ENCODE data around the gene EYS.
"Not testable (repeated sequence)": the region's sequence is repeated elsewhere in the genome, so short reads cannot be mapped to it uniquely, and the experiment has no call there.

EYS gene

GRCh38 chr6:65113581-65113980, 593.4 kb downstream of the EYS start:
- DNase-seq (ENCODE audit: extremely low read depth in 1 of 2, low read depth in 1 of 2), result no peak

GRCh38 chr6:65112435-65112834, 594.6 kb downstream of the EYS start:
- no peak for DNase-seq (ENCODE audit: extremely low read depth in 1 of 2, low read depth in 1 of 2)

GRCh38 chr6:65110031-65110430, 597.0 kb downstream of the EYS start:
- DNase-seq (ENCODE audit: extremely low read depth in 1 of 2, low read depth in 1 of 2), result no peak

GRCh38 chr6:65098349-65098748, 608.7 kb downstream of the EYS start:
- no peak for DNase-seq (ENCODE audit: extremely low read depth in 1 of 2, low read depth in 1 of 2)

- no peak for DNase-seq (ENCODE audit: extremely low read depth in 1 of 2, low read depth in 1 of 2)
Measured at GRCh38 chr6:65091561-65091960, 615.5 kb downstream of the EYS start.

GRCh38 chr6:65088575-65088974, 618.5 kb downstream of the EYS start:
- DNase-seq (ENCODE audit: extremely low read depth in 1 of 2, low read depth in 1 of 2), result no peak

GRCh38 chr6:65081756-65082155, 625.3 kb downstream of the EYS start:
- DNase-seq (ENCODE audit: extremely low read depth in 1 of 2, low read depth in 1 of 2), result no peak

- DNase-seq (ENCODE audit: extremely low read depth in 1 of 2, low read depth in 1 of 2), result no peak
Measured at GRCh38 chr6:65075705-65076230, 631.3 kb downstream of the EYS start.

GRCh38 chr6:65072500-65072899, 634.5 kb downstream of the EYS start:
- no peak for DNase-seq (ENCODE audit: extremely low read depth in 1 of 2, low read depth in 1 of 2)

GRCh38 chr6:65071480-65071879, 635.5 kb downstream of the EYS start:
- DNase-seq (ENCODE audit: extremely low read depth in 1 of 2, low read depth in 1 of 2), result no peak

- no peak for DNase-seq (ENCODE audit: extremely low read depth in 1 of 2, low read depth in 1 of 2)
Measured at GRCh38 chr6:65064844-65065243, 642.2 kb downstream of the EYS start.

GRCh38 chr6:65059568-65059967, 647.5 kb downstream of the EYS start:
- no peak for DNase-seq (ENCODE audit: extremely low read depth in 1 of 2, low read depth in 1 of 2)

GRCh38 chr6:65055545-65055944, 651.5 kb downstream of the EYS start:
- no peak for DNase-seq (ENCODE audit: extremely low read depth in 1 of 2, low read depth in 1 of 2)

- DNase-seq (ENCODE audit: extremely low read depth in 1 of 2, low read depth in 1 of 2), result no peak
Measured at GRCh38 chr6:65052626-65053025, 654.4 kb downstream of the EYS start.

- no peak for DNase-seq (ENCODE audit: extremely low read depth in 1 of 2, low read depth in 1 of 2)
Measured at GRCh38 chr6:65045801-65046200, 661.2 kb downstream of the EYS start.

- no peak for DNase-seq (ENCODE audit: extremely low read depth in 1 of 2, low read depth in 1 of 2)
Measured at GRCh38 chr6:65014006-65014405, 693.0 kb downstream of the EYS start.

GRCh38 chr6:65006788-65007187, 700.2 kb downstream of the EYS start:
- no peak for DNase-seq (ENCODE audit: extremely low read depth in 1 of 2, low read depth in 1 of 2)

GRCh38 chr6:65004283-65004682, 702.7 kb downstream of the EYS start:
- DNase-seq (ENCODE audit: extremely low read depth in 1 of 2, low read depth in 1 of 2), result no peak

- DNase-seq (ENCODE audit: extremely low read depth in 1 of 2, low read depth in 1 of 2), result not testable (repeated sequence)
Measured at GRCh38 chr6:65002882-65003281, 704.1 kb downstream of the EYS start.

- no peak for DNase-seq (ENCODE audit: extremely low read depth in 1 of 2, low read depth in 1 of 2)
Measured at GRCh38 chr6:65000815-65001214, 706.2 kb downstream of the EYS start.

GRCh38 chr6:64998204-64998603, 708.8 kb downstream of the EYS start:
- no peak for DNase-seq (ENCODE audit: extremely low read depth in 1 of 2, low read depth in 1 of 2)

GRCh38 chr6:64996301-64996700, 710.7 kb downstream of the EYS start:
- no peak for DNase-seq (ENCODE audit: extremely low read depth in 1 of 2, low read depth in 1 of 2)

GRCh38 chr6:64990652-64991304, 716.2 kb downstream of the EYS start:
- DNase-seq (ENCODE audit: extremely low read depth in 1 of 2, low read depth in 1 of 2), result no peak
